Transverse colon (tissue), 4 donors: Measurements from ENCODE around the gene CABP4.

Experiments used
- EP300 ChIP-seq: sonication (generic); formaldehyde crosslinking; IDR thresholded peaks from one replicate; pipeline ENCODE4 v1.6.1; 2017; ENCODE audit warnings: antibody characterized with exemption, low read depth
- POLR2A ChIP-seq: fragments of 450-650 bp; IDR thresholded peaks from one replicate; pipeline ENCODE4 v1.6.1; 2016; ENCODE audit warnings: antibody characterized with exemption, mild to moderate bottlenecking, moderate library complexity
- POLR2AphosphoS5 ChIP-seq, 3 donors: sonication (generic); formaldehyde crosslinking; IDR thresholded peaks; one replicate each; pipeline ENCODE4 v1.6.1; 2016; ENCODE audit warnings: antibody characterized with exemption in 3 of 3
- TF ChIP-seq, protein P1 (sequence below), 5 experiments: fragments of 200-600 bp in 3 of 5; fragments of 450-650 bp in 2 of 5; sonication (generic) in 3 of 5; IDR thresholded peaks; 1 replicate in 2 of 5; 2 replicates in 3 of 5; pipeline ENCODE4 v1.5.1; 2016 to 2017; ENCODE audit warnings: antibody characterized with exemption in 5 of 5, inconsistent platforms in 3 of 5, mild to moderate bottlenecking in 2 of 5, moderate library complexity in 1 of 5

DNA sequence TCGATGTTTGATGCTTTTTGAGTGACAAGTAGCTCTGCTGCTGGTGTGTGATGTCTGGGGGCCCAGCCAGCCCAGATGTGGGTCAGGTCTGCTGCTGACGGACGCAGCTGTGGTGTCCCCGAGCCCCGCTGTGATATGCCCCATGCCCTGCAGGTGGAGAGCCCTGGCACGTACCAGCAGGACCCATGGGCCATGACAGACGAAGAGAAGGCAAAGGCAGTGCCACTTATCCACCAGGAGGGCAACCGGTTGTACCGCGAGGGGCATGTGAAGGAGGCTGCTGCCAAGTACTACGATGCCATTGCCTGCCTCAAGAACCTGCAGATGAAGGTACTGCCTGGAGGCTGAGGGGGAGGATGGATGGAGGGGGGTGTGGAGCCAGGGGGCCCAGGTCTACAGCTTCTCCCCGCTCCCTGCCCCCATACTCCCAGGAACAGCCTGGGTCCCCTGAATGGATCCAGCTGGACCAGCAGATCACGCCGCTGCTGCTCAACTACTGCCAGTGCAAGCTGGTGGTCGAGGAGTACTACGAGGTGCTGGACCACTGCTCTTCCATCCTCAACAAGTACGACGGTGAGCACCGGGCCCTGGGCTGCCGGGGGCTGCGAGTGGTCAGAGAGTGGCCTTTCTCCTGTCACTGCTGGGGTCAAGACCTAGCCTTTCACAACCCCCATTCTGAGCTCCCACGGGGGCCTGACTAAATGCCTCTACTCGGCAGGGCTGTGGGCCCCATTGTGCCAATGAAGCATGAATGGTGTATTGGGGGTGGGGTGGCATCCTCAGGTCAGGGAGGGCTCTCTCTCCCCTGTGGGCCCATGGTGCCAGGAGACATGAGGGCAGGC lies 35.0 kb downstream of the CABP4 start:
- TF ChIP-seq EP300 (no peak), POLR2AphosphoS5 (IDR thresholded peaks at IDR 0.05) (no peak), POLR2A (no peak)
- TF ChIP-seq, protein P1, sequence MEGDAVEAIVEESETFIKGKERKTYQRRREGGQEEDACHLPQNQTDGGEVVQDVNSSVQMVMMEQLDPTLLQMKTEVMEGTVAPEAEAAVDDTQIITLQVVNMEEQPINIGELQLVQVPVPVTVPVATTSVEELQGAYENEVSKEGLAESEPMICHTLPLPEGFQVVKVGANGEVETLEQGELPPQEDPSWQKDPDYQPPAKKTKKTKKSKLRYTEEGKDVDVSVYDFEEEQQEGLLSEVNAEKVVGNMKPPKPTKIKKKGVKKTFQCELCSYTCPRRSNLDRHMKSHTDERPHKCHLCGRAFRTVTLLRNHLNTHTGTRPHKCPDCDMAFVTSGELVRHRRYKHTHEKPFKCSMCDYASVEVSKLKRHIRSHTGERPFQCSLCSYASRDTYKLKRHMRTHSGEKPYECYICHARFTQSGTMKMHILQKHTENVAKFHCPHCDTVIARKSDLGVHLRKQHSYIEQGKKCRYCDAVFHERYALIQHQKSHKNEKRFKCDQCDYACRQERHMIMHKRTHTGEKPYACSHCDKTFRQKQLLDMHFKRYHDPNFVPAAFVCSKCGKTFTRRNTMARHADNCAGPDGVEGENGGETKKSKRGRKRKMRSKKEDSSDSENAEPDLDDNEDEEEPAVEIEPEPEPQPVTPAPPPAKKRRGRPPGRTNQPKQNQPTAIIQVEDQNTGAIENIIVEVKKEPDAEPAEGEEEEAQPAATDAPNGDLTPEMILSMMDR (IDR thresholded peaks at IDR 0.05) = no peak
